Measurements from ENCODE around the gene UBAC2. TPM values are rescaled to one million over a fixed set of nuclear protein-coding genes. Genes with fewer than 3 reads are reported as not detected.

Gene UBAC2
- total and polyA plus RNA-seq, 2 donors (not counting 3 experiments of a cell fraction or from before 2014, with no cell fraction given): 45.7 to 54.4 TPM

DNA sequence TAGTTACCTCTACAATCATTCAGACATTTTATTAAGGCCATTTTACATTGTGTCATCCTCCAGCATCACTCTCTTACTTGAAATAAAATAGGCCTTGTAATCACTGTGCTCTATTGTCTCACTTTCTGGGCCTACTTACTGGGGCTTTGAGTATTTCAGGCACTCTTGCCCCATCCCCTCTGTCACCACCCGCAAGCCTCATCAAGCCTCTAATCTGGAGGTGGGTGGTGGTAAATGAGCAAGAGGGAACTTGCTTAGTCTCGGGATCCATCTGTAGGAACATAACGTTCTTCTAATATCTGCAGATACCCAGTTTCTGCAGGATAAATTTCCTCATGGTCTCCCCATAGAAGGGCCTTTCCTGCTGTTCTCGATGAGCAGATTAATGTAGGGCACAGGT is 77.0 kb downstream of the UBAC2 start:
- dilution Hi-C loops (cut with MboI; ENCODE audit: extremely low pct_ligation_motif_present, low sequenced_read_pairs) (no loop called here), intact Hi-C loops (cut with micrococcal nuclease) (no loop called here)
- Histone ChIP-seq H4K20me1 (replicated peaks; ENCODE audit: control insufficient read depth, extremely low read depth, insufficient read depth, low read length) (no peaks in the 10 kb centered on the region), H3K79me2 (ENCODE audit: control insufficient read depth, insufficient read depth, low read length) (no peaks in the 10 kb centered on the region), H3K36me3 (ENCODE audit: control insufficient read depth in 2 of 2, extremely low read depth in 1 of 2, insufficient read depth in 2 of 2, low read length in 2 of 2) (no peaks in the 10 kb centered on the region), H3K4me2 (ENCODE audit: insufficient read depth, low read length) (no peak overlapping the region), H3K9ac (replicated peaks; ENCODE audit: extremely low read depth, insufficient read depth, low read length) (no peak overlapping the region), H3K4me1 (ENCODE audit: control insufficient read depth, extremely low read depth, insufficient read depth, low read length) (no peaks in the 10 kb centered on the region), H2AFZ (ENCODE audit: low read depth, low read length) (no peak overlapping the region), H3K27ac (ENCODE audit: insufficient read depth, low read depth, low read length) (no peak overlapping the region), H3K9me3 (replicated peaks; ENCODE audit: control insufficient read depth, insufficient read depth, low read length) (no peaks in the 10 kb centered on the region), H3K9me1 (replicated peaks; ENCODE audit: control insufficient read depth, extremely low read depth, insufficient read depth, low read length) (no peaks in the 10 kb centered on the region), H3K4me3 (replicated peaks in 1 of 3; ENCODE audit: insufficient read depth in 1 of 3, low read depth in 1 of 3, low read length in 3 of 3) (no peak overlapping the region), H3K27me3 (ENCODE audit: control insufficient read depth in 2 of 2, insufficient read depth in 2 of 2, low read length in 2 of 2) (no peaks in the 10 kb centered on the region)
- DNase-seq (ENCODE audit: low read depth, low spot score) (no peak), FAIRE-seq (no peak)
- CTCF ChIA-PET: no interaction called here
- no TSS peak for BruUV-seq (replicated peaks)
- POLR2A ChIA-PET: no interaction called here
- no peak for TF ChIP-seq JUN (IDR thresholded peaks at IDR 0.05; ENCODE audit: borderline replicate concordance, insufficient read depth, insufficient read length, low read depth)
- TF ChIP-seq POLR2A (IDR thresholded peaks at IDR 0.05; ENCODE audit: low read depth, low read length): no peak
- no peak for TF ChIP-seq GATA2 (IDR thresholded peaks at IDR 0.05; ENCODE audit: insufficient read depth, insufficient read length, low read depth, low read length)
- TF ChIP-seq FOS (IDR thresholded peaks at IDR 0.05; ENCODE audit: borderline replicate concordance, insufficient read depth, low read length): no peak
- no peak for TF ChIP-seq POLR2AphosphoS5 (IDR thresholded peaks at IDR 0.05; ENCODE audit: insufficient read depth, low read depth, low read length)
- TF ChIP-seq EZH2 (IDR thresholded peaks at IDR 0.05; ENCODE audit: borderline replicate concordance, low read depth, low read length, severe bottlenecking): no peak
- TF ChIP-seq MYC (IDR thresholded peaks at IDR 0.05; ENCODE audit: low read depth, low read length): no peak
- TF ChIP-seq, protein P1, sequence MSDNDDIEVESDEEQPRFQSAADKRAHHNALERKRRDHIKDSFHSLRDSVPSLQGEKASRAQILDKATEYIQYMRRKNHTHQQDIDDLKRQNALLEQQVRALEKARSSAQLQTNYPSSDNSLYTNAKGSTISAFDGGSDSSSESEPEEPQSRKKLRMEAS (IDR thresholded peaks at IDR 0.05; ENCODE audit: insufficient read depth, insufficient read length): no peak
- TF ChIP-seq, protein P2, sequence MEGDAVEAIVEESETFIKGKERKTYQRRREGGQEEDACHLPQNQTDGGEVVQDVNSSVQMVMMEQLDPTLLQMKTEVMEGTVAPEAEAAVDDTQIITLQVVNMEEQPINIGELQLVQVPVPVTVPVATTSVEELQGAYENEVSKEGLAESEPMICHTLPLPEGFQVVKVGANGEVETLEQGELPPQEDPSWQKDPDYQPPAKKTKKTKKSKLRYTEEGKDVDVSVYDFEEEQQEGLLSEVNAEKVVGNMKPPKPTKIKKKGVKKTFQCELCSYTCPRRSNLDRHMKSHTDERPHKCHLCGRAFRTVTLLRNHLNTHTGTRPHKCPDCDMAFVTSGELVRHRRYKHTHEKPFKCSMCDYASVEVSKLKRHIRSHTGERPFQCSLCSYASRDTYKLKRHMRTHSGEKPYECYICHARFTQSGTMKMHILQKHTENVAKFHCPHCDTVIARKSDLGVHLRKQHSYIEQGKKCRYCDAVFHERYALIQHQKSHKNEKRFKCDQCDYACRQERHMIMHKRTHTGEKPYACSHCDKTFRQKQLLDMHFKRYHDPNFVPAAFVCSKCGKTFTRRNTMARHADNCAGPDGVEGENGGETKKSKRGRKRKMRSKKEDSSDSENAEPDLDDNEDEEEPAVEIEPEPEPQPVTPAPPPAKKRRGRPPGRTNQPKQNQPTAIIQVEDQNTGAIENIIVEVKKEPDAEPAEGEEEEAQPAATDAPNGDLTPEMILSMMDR (IDR thresholded peaks at IDR 0.05; ENCODE audit: extremely low read depth in 1 of 2, insufficient read depth in 1 of 2, low read depth in 1 of 2, low read length in 2 of 2): no peak
